Measurements from ENCODE around the gene PRM3. TPM values are rescaled to one million over a fixed set of nuclear protein-coding genes. Genes with fewer than 3 reads are reported as not detected.

The PRM3 gene
- total RNA-seq, 4 donors from 2014 or later = not detected

- no peak overlapping the region for H3K27ac ChIP-seq
- TF ChIP-seq POLR2AphosphoS5 (IDR thresholded peaks at IDR 0.05) (no peak), POLR2A (IDR thresholded peaks at IDR 0.05) (no peak), EP300 (IDR thresholded peaks at IDR 0.05) (no peak)
- TF ChIP-seq, protein P1, sequence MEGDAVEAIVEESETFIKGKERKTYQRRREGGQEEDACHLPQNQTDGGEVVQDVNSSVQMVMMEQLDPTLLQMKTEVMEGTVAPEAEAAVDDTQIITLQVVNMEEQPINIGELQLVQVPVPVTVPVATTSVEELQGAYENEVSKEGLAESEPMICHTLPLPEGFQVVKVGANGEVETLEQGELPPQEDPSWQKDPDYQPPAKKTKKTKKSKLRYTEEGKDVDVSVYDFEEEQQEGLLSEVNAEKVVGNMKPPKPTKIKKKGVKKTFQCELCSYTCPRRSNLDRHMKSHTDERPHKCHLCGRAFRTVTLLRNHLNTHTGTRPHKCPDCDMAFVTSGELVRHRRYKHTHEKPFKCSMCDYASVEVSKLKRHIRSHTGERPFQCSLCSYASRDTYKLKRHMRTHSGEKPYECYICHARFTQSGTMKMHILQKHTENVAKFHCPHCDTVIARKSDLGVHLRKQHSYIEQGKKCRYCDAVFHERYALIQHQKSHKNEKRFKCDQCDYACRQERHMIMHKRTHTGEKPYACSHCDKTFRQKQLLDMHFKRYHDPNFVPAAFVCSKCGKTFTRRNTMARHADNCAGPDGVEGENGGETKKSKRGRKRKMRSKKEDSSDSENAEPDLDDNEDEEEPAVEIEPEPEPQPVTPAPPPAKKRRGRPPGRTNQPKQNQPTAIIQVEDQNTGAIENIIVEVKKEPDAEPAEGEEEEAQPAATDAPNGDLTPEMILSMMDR (IDR thresholded peaks at IDR 0.05) = no peak
- H3K4me3 ChIP-seq = no peak overlapping the region
- no peaks in the 10 kb centered on the region for H3K4me1 ChIP-seq
- no peak for DNase-seq (ENCODE audit: low spot score in 2 of 2)
- no peaks in the 10 kb centered on the region for H3K9me3 ChIP-seq
- WGBS = 62% methylated on average over 4 of the region's 4 CpGs
- no peaks in the 10 kb centered on the region for H3K27me3 ChIP-seq
- no peaks in the 10 kb centered on the region for H3K36me3 ChIP-seq
Measured at GRCh38 chr16:11283820-11284248, 10.4 kb upstream of the PRM3 start.

DNA sequence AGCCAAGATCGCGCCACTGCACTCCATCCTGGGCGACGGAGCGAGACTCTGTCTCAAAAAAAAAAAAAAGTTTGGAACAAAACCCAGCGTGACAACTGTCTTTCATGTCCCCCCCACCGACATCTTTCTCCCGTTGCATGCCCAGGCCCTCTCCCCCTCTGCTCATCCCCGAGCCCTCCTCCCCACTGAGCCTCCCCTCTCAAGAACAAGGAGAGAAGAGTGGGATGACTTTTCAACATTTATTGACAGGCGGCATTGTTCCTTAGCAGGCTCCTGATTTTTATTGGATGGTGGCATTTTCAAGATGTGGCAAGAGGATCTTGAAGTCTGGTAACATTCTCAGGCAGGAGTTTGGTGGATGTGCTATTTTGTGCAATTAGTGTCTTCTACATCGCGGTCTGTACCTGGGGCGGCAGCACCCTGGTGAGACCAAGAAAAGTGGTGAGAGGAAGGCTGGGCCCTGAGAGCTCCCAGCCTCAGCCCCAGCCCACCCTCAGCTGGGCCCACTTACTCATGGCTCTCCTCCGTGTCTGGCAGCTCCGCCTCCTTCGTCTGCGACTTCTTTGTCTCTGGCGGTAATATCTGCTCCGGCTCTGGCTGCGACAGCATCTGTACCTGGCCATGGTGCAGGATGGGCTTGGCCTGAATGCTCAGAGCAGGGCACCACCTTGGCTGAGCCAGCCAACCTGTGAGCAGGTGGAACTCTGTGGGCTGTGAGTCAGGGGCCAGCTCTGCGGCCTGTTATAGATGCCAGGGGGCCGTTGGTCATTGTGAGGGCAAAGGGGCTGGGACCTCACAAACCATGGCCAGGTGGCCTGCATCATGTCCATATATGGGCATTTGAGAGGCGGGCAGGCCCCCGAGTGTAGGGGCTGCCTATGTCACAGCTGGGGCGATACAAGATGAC lies 7.4 kb upstream of the PRM3 start, which contains the start of gene PRM1:
Gene PRM1, minus strand, starts transcription at position 715 of the 907 bp plus-strand sequence. Its CDS starts 92 bp downstream, at position 623.
- TF ChIP-seq POLR2AphosphoS5 (IDR thresholded peaks at IDR 0.05) = no peak
- no peak for TF ChIP-seq POLR2A (IDR thresholded peaks at IDR 0.05)
- TF ChIP-seq, protein P1 (IDR thresholded peaks at IDR 0.05) = no peak
- no peak for TF ChIP-seq EP300 (IDR thresholded peaks at IDR 0.05)
- Histone ChIP-seq H3K27me3 (no peaks in the 10 kb centered on the region), H3K4me1 (no peaks in the 10 kb centered on the region), H3K36me3 (no peaks in the 10 kb centered on the region), H3K9me3 (no peaks in the 10 kb centered on the region), H3K27ac (no peak within 1 kb of the TSS), H3K4me3 (no peak within 1 kb of the TSS)
- no peak for DNase-seq (ENCODE audit: low spot score in 2 of 2)
- 89% methylated on average over 25 of the region's 25 CpGs for WGBS

DNA sequence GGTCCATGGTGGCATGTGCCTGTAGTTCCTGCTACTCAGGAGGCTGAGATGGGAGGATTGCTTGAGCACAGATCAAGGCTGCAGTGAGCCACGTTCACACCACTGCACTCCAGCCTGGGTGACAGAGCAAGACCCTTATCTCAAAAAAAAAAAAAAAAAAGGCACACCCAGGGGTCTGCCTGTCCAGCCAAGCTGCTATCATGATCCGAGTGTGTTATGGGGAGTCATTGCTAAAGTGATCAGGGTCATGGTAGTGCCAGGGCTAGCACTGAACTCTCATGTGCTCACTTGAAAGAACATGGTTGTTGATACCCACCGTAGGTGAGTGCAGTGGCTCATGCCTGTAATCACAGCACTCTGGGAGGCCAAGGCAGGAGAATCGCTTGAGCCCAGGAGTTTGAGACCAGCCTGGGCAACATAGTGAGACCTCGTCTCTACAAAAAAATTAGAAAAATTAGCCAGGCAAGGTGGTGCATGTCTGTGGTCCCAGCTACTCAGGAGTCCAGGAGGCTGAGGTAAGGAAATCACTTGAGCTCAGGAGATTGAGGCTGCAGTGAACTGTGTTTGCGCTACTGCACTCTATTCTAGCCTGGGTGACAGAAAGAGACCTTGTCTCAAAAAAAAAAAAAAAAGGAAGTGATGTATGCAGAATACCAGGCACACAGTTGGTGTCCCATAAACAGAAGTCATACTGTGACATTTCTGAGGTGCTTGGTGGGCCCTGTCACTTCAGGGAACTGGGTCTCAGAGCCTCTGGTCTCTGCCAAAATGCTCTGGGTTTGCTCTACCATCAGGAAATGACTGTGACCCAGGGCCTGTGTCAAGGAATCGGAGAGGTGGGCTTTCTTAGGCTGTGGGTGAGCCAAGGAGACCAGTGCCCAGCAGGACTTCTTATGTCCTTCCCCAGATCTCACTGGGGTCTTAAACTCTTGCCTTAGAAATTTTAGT lies 5.5 kb upstream of the PRM3 start:
- Histone ChIP-seq H3K27me3 (no peaks in the 10 kb centered on the region), H3K4me3 (no peak overlapping the region), H3K27ac (no peak overlapping the region), H3K36me3 (no peaks in the 10 kb centered on the region), H3K9me3 (no peaks in the 10 kb centered on the region), H3K4me1 (no peaks in the 10 kb centered on the region)
- DNase-seq (ENCODE audit: low spot score in 2 of 2) = no peak
- no peak for TF ChIP-seq EP300 (IDR thresholded peaks at IDR 0.05)
- no peak for TF ChIP-seq POLR2A (IDR thresholded peaks at IDR 0.05)
- no peak for TF ChIP-seq POLR2AphosphoS5 (IDR thresholded peaks at IDR 0.05)
- TF ChIP-seq, protein P1 (IDR thresholded peaks at IDR 0.05) = no peak
- WGBS = 87% methylated on average over 7 of the region's 7 CpGs

- Histone ChIP-seq H3K4me3 (no peak overlapping the region), H3K27ac (no peak overlapping the region), H3K4me1 (peaks cover 4% of the 10 kb centered on the region), H3K36me3 (no peaks in the 10 kb centered on the region), H3K9me3 (no peaks in the 10 kb centered on the region), H3K27me3 (no peaks in the 10 kb centered on the region)
- no peak for DNase-seq (ENCODE audit: low spot score in 2 of 2)
- 85% methylated on average over 12 of the region's 12 CpGs for WGBS
- TF ChIP-seq POLR2A (IDR thresholded peaks at IDR 0.05) = no peak
- TF ChIP-seq EP300 (IDR thresholded peaks at IDR 0.05) = no peak
- TF ChIP-seq, protein P1 (IDR thresholded peaks at IDR 0.05) = no peak
- no peak for TF ChIP-seq POLR2AphosphoS5 (IDR thresholded peaks at IDR 0.05)
Measured at GRCh38 chr16:11277607-11278337, 4.3 kb upstream of the PRM3 start.

All from suprapubic skin (tissue), 4 donors.